Mesenchymal stem cell (in vitro differentiated cells and primary cell): ENCODE measurements around the gene WWOX.
A peak's percentile ranks its signal among the peaks of the same experiment; 100 is the strongest.

Experiments
- DNase-seq: peaks from one replicate; pipeline ENCODE4 v3.0.0-alpha.2; 2013
- H2AFZ ChIP-seq: one replicate; pipeline ENCODE4 v1.6.1; 2013; ENCODE audit warnings: low read depth, mild to moderate bottlenecking, control low read depth, inconsistent platforms, low read length, moderate library complexity
- H2AK5ac ChIP-seq: 2 replicates; pipeline ENCODE4 v1.6.1; 2013; ENCODE audit warnings: low read length, moderate library complexity, mild to moderate bottlenecking, inconsistent platforms; ENCODE audit not compliant: severe bottlenecking
- H2BK120ac ChIP-seq: one replicate; pipeline ENCODE4 v1.6.1; 2013; ENCODE audit warnings: low read depth, mild to moderate bottlenecking, inconsistent platforms, low read length, moderate library complexity
- H2BK12ac ChIP-seq, 2 experiments: one replicate each; pipeline ENCODE4 v1.6.1; 2013; ENCODE audit warnings: inconsistent platforms in 2 of 2, low read length in 2 of 2, mild to moderate bottlenecking in 2 of 2, moderate library complexity in 2 of 2, control low read depth in 1 of 2
- H2BK15ac ChIP-seq: one replicate; pipeline ENCODE4 v1.6.1; 2013; ENCODE audit warnings: mild to moderate bottlenecking, low read depth, inconsistent platforms; ENCODE audit not compliant: poor library complexity, severe bottlenecking
- H2BK5ac ChIP-seq: 2 replicates; pipeline ENCODE4 v1.6.1; 2013; ENCODE audit warnings: low read depth, mild to moderate bottlenecking, low read length, control low read depth, inconsistent platforms; ENCODE audit not compliant: poor library complexity, severe bottlenecking
- H3K14ac ChIP-seq, 2 experiments: one replicate each; pipeline ENCODE4 v1.6.1; 2013; ENCODE audit warnings: inconsistent platforms in 2 of 2, low read length in 2 of 2, control low read depth in 1 of 2, mild to moderate bottlenecking in 1 of 2, moderate library complexity in 1 of 2
- H3K18ac ChIP-seq, 2 experiments: one replicate each; pipeline ENCODE4 v1.6.1; 2013; ENCODE audit warnings: inconsistent platforms in 2 of 2, low read length in 2 of 2, control low read depth in 1 of 2, low read depth in 1 of 2, mild to moderate bottlenecking in 1 of 2
- H3K23ac ChIP-seq, 2 experiments: one replicate each; pipeline ENCODE4 v1.6.1; 2013; ENCODE audit warnings: inconsistent platforms in 2 of 2, low read length in 2 of 2, mild to moderate bottlenecking in 2 of 2, moderate library complexity in 2 of 2, control low read depth in 1 of 2
- H3K27ac ChIP-seq: 2 replicates; pipeline ENCODE4 v1.5.1; 2013; ENCODE audit warnings: mild to moderate bottlenecking, moderate library complexity, low read length, control low read depth, inconsistent platforms; ENCODE audit not compliant: poor library complexity, severe bottlenecking
- H3K27me3 ChIP-seq, 2 experiments: 2 replicates each; pipeline versions ENCODE4 v1.6.1 to v1.7.0; 2013; ENCODE audit warnings: low read length in 2 of 2, mild to moderate bottlenecking in 2 of 2, moderate library complexity in 2 of 2, control low read depth in 1 of 2, inconsistent platforms in 1 of 2; ENCODE audit not compliant: control insufficient read depth in 1 of 2, insufficient read depth in 1 of 2
- H3K36me3 ChIP-seq, 2 experiments: 2 replicates each; pipeline versions ENCODE4 v1.6.1 to v1.7.0; 2013; ENCODE audit warnings: low read length in 2 of 2, control low read depth in 1 of 2, inconsistent platforms in 1 of 2, low read depth in 1 of 2, mild to moderate bottlenecking in 1 of 2; ENCODE audit not compliant: insufficient read depth in 2 of 2, control insufficient read depth in 1 of 2
- H3K4ac ChIP-seq, 2 experiments: one replicate each; pipeline ENCODE4 v1.6.1; 2013; ENCODE audit warnings: inconsistent platforms in 2 of 2, low read length in 2 of 2, mild to moderate bottlenecking in 2 of 2, moderate library complexity in 2 of 2, control low read depth in 1 of 2, low read depth in 1 of 2
- H3K4me1 ChIP-seq: 2 replicates; pipeline ENCODE4 v1.6.1; 2013; ENCODE audit warnings: low read depth, low read length, control low read depth; ENCODE audit not compliant: control insufficient read depth, insufficient read depth
- H3K4me2 ChIP-seq: 2 replicates; pipeline ENCODE4 v1.6.1; 2013; ENCODE audit warnings: low read length, mild to moderate bottlenecking, inconsistent platforms; ENCODE audit not compliant: poor library complexity, severe bottlenecking
- H3K4me3 ChIP-seq, 2 experiments: 2 replicates each; pipeline versions ENCODE4 v1.5.1 to v1.7.0; 2013; ENCODE audit warnings: low read length in 2 of 2, mild to moderate bottlenecking in 2 of 2, control low read depth in 1 of 2, low read depth in 1 of 2; ENCODE audit not compliant: insufficient read depth in 1 of 2
- H3K79me1 ChIP-seq: replicated peaks from 2 replicates; pipeline ENCODE4 v1.6.1; 2013; ENCODE audit warnings: mild to moderate bottlenecking, control low read depth, low read length, inconsistent platforms; ENCODE audit not compliant: poor library complexity, severe bottlenecking
- H3K9ac ChIP-seq: 2 replicates; pipeline ENCODE4 v1.7.0; 2013; ENCODE audit warnings: mild to moderate bottlenecking, low read length, moderate library complexity
- H3K9me3 ChIP-seq: 2 replicates; pipeline ENCODE4 v1.7.0; 2013; ENCODE audit warnings: mild to moderate bottlenecking, low read length; ENCODE audit not compliant: control insufficient read depth
- H4K8ac ChIP-seq: one replicate; pipeline ENCODE4 v1.6.1; 2013; ENCODE audit warnings: inconsistent platforms, mild to moderate bottlenecking, low read length, moderate library complexity
- H4K91ac ChIP-seq: one replicate; pipeline ENCODE4 v1.6.1; 2013; ENCODE audit warnings: mild to moderate bottlenecking, low read length, inconsistent platforms
- WGBS: methylation state at CpG from one replicate; pipeline ENCODE4 v1.1.7; 2013; ENCODE audit warnings: mixed read lengths; 5-methylcytosine and 5-hydroxymethylcytosine counted together

Gene WWOX

DNA sequence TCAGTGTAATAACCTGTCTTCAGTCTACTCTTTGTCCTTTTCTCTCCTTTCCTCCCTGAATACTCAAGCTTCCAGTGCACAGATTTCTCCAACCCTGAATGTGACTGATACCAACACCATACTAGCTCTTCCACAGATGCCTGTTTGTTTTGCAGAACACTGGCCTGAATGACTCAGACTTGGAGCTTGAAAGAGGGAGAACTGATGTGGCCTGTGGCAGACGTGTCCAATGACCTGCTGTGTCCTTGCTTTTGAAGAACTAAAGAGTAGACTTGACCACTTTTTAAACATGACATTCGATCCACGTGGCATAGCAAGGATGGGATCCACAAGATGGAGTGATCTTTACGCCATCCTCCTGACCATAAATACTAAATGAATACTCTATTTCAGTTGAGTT is 361.0 kb downstream of the WWOX start:
- H3K23ac ChIP-seq: no peak overlapping the region
- no peak overlapping the region for H3K27ac ChIP-seq
- H3K4me3 ChIP-seq: no peak overlapping the region
- H3K9me3 ChIP-seq: no peaks in the 10 kb centered on the region
- no peak overlapping the region for H4K91ac ChIP-seq
- H3K9ac ChIP-seq: no peak overlapping the region
- no peaks in the 10 kb centered on the region for H3K27me3 ChIP-seq
- H3K36me3 ChIP-seq: no peaks in the 10 kb centered on the region
- peak; percentile 53 for DNase-seq
- no peak overlapping the region for H2AK5ac ChIP-seq
- H2BK15ac ChIP-seq: no peak overlapping the region
- H2BK12ac ChIP-seq: no peak overlapping the region
- 79% methylated on average over 3 of the region's 4 CpGs for WGBS
- no peak overlapping the region for H2BK5ac ChIP-seq
- no peak overlapping the region for H2BK120ac ChIP-seq
- no peak overlapping the region for H3K4me2 ChIP-seq
- no peak overlapping the region for H3K18ac ChIP-seq
- no peak overlapping the region for H2AFZ ChIP-seq
- H3K4me1 ChIP-seq: peaks cover 11% of the 10 kb centered on the region
- no peak overlapping the region for H3K4ac ChIP-seq
- no peak overlapping the region for H4K8ac ChIP-seq
- H3K14ac ChIP-seq: no peak overlapping the region
- no peaks in the 10 kb centered on the region for H3K79me1 ChIP-seq

DNA sequence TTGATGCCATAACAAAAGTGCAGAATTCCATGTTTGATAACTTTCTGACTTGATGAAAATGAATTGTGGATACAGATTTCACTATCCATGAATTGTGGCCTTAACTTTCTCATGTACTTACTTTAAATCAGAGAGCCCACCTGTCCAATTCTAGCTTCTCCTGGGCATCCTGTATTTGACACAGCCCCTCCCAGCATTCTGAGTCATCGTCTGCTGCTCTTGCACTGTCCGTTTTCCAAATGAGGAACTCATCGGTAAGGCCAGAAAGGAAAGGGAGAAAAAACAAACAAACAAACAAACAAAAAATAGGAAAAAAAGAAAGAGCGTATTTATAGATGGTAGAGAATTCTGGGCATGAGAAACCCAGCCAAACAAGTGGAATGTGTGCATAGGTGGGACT is 361.6 kb downstream of the WWOX start:
- Histone ChIP-seq H3K4ac (no peak overlapping the region), H3K79me1 (no peaks in the 10 kb centered on the region), H3K4me3 (no peak overlapping the region), H3K9me3 (no peaks in the 10 kb centered on the region), H3K4me2 (no peak overlapping the region), H3K36me3 (no peaks in the 10 kb centered on the region), H3K27ac (peak overlapping the region; percentile 9), H2BK12ac (no peak overlapping the region), H3K14ac (no peak overlapping the region), H2BK15ac (no peak overlapping the region), H3K9ac (no peak overlapping the region), H2AK5ac (no peak overlapping the region), H3K27me3 (no peaks in the 10 kb centered on the region), H3K23ac (no peak overlapping the region), H2AFZ (no peak overlapping the region), H4K8ac (no peak overlapping the region), H2BK5ac (no peak overlapping the region), H4K91ac (no peak overlapping the region), H3K18ac (no peak overlapping the region), H2BK120ac (no peak overlapping the region), H3K4me1 (peaks cover 11% of the 10 kb centered on the region)
- 81% methylated on average over 1 of the region's 4 CpGs for WGBS
- DNase-seq: no peak

DNA sequence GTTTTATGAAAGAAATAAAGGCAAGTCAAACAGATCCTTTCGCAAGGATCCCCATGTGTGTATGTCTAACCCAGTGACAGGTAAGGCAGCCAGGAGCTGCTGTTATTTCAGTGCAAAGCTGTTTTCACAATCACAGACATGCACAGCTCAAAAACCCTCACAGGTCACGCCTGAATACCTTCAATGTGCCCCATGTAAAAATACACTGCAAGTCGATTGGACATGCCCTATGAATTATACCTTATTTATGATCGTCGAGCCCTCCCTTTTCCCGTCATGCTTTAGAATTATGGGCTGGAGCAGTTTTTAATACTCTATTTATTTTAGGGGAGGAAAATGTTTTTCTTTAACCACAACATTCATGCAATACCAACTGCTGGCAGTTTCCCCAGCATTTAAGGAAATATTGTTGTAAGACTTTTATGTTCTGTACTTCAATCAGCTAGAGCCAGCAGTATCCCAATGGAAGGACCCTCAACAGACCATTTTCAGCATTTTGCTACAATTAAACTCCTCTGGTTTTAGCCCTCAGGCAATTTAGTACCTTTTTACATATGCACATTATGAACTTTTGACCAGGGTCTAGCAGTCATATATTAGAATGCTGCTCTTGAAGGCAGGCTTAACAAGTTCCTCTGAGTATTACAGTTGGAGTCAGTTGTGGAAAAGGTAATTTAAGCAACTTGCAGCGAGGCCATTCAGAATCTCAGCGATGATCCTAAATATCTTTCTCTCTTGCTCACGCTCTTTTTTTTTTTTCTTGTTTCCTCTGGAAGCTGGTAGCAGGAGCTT is 362.2 kb downstream of the WWOX start:
- Histone ChIP-seq H2AFZ (no peak overlapping the region), H3K79me1 (no peaks in the 10 kb centered on the region), H3K27ac (peak overlapping the region; percentile 69), H2AK5ac (no peak overlapping the region), H3K18ac (no peak overlapping the region), H2BK12ac (no peak overlapping the region), H3K4me3 (no peak overlapping the region), H3K9ac (no peak overlapping the region), H3K9me3 (no peaks in the 10 kb centered on the region), H4K8ac (no peak overlapping the region), H2BK15ac (no peak overlapping the region), H3K27me3 (no peaks in the 10 kb centered on the region), H3K23ac (no peak overlapping the region), H2BK120ac (no peak overlapping the region), H3K14ac (no peak overlapping the region), H4K91ac (no peak overlapping the region), H3K4me1 (peaks cover 11% of the 10 kb centered on the region), H3K36me3 (no peaks in the 10 kb centered on the region), H3K4ac (no peak overlapping the region), H3K4me2 (peak overlapping the region; percentile 65), H2BK5ac (peak overlapping the region; percentile 20)
- no peak for DNase-seq
- WGBS: 90% methylated on average over 7 of the region's 9 CpGs

DNA sequence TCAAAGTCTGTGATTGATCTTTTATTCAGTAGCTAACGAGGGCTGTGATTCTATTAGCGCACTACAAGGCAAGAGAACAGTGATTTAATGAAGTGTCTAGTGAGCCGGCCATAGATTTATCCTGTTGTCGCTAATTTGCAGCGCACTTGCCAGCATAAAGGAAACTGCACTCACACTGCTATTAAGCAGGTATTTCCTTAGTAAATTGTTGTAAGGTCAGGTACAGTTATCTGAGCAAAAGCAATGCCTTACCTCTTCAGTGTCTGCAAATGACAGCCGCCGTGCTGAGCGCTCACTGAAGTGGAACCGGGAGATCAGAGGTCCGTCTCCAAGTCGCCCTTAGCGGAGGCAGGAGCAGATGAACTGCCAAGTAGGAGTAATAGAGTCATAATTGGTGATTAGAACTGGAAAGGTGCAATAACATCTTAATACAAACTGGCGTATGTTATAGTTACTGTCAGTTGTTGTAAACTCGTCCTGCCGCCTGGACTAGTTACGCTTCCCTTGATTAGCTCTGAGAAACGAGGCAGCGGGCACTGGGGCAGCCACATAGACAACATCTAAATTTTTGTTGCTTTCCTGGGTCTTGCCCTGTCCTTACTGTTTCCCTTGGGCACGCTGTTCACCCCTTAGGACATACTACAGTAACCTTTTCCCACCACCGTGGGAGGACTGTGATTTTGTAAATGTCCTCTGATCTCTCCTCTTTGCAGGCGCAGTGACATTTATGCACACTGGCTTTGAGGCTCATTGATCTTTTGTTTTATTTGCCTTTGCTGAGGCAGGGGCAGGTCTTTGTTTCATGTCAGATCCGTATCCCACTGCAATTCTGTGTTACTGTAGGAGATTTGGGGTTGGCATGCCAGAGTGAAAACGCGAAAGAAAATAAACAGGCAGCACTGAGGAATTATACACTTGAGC is 363.1 kb downstream of the WWOX start:
- Histone ChIP-seq H2BK5ac (peak overlapping the region; percentile 20), H3K36me3 (no peaks in the 10 kb centered on the region), H4K91ac (no peak overlapping the region), H3K18ac (no peak overlapping the region), H2BK15ac (no peak overlapping the region), H3K4me1 (peaks cover 11% of the 10 kb centered on the region), H2AFZ (no peak overlapping the region), H3K23ac (no peak overlapping the region), H3K27me3 (no peaks in the 10 kb centered on the region), H4K8ac (no peak overlapping the region), H3K79me1 (no peaks in the 10 kb centered on the region), H3K9ac (no peak overlapping the region), H3K14ac (no peak overlapping the region), H3K4me3 (no peak overlapping the region), H3K9me3 (no peaks in the 10 kb centered on the region), H2AK5ac (no peak overlapping the region), H3K27ac (peak overlapping the region; percentile 69), H2BK120ac (no peak overlapping the region), H3K4ac (no peak overlapping the region), H3K4me2 (peak overlapping the region; percentile 65), H2BK12ac (no peak overlapping the region)
- DNase-seq: no peak
- WGBS: 83% methylated on average over 24 of the region's 24 CpGs
